Liver (tissue), 9 donors: ENCODE results near the gene PPIP5K1. TPM values are rescaled to one million over a fixed set of nuclear protein-coding genes. Genes with fewer than 3 reads are reported as not detected.

Experiments
- DNase-seq: peaks from one replicate; pipeline ENCODE4 v3.0.0-alpha.2; 2017; ENCODE audit warnings: low spot score
- H3K27ac ChIP-seq, 2 donors: one replicate each; pipeline ENCODE4 v1.7.0; 2013; ENCODE audit warnings: inconsistent platforms in 2 of 2, low read length in 2 of 2, control low read depth in 1 of 2, low read depth in 1 of 2, mild to moderate bottlenecking in 1 of 2
- H3K27me3 ChIP-seq, 4 donors: one replicate each; pipeline versions ENCODE4 v1.6.1 to v1.7.0; 2013; ENCODE audit warnings: low read length in 3 of 4, inconsistent platforms in 1 of 4, mild to moderate bottlenecking in 1 of 4, moderate library complexity in 1 of 4; ENCODE audit not compliant: control insufficient read depth in 4 of 4, insufficient read depth in 4 of 4
- H3K36me3 ChIP-seq, 4 donors: one replicate each; pipeline versions ENCODE4 v1.6.1 to v1.7.0; 2013; ENCODE audit warnings: low read length in 3 of 4, mild to moderate bottlenecking in 3 of 4, low read depth in 1 of 4, moderate library complexity in 1 of 4; ENCODE audit not compliant: control insufficient read depth in 4 of 4, insufficient read depth in 3 of 4
- H3K4me1 ChIP-seq, 4 donors: one replicate each; pipeline versions ENCODE4 v1.6.1 to v1.7.0; 2013; ENCODE audit warnings: low read length in 3 of 4, mild to moderate bottlenecking in 3 of 4, moderate library complexity in 1 of 4; ENCODE audit not compliant: control insufficient read depth in 4 of 4, insufficient read depth in 4 of 4
- H3K4me3 ChIP-seq, 3 donors: one replicate each; pipeline versions ENCODE4 v1.6.1 to v1.7.0; 2013; ENCODE audit warnings: low read length in 3 of 3, control low read depth in 1 of 3, low read depth in 1 of 3, mild to moderate bottlenecking in 1 of 3
- H3K9ac ChIP-seq, 2 donors: one replicate each; pipeline ENCODE4 v1.7.0; 2013; ENCODE audit warnings: low read length in 2 of 2, mild to moderate bottlenecking in 2 of 2, moderate library complexity in 2 of 2, control low read depth in 1 of 2, low read depth in 1 of 2
- H3K9me3 ChIP-seq, 4 donors: one replicate each; pipeline versions ENCODE4 v1.6.1 to v1.7.0; 2013; ENCODE audit warnings: low read length in 3 of 4; ENCODE audit not compliant: control insufficient read depth in 4 of 4
- ATF3 ChIP-seq: IDR thresholded peaks from 2 replicates; pipeline ENCODE4 v1.6.1; 2016; ENCODE audit warnings: antibody characterized with exemption
- CTCF ChIP-seq: fragments of 150-350 bp; IDR thresholded peaks from 2 replicates; pipeline ENCODE4 v1.5.1; 2017; ENCODE audit warnings: improper control_type of control experiment, low read depth, low read length; ENCODE audit not compliant: missing input control
- EGR1 ChIP-seq, 2 donors: IDR thresholded peaks; 2 replicates each; pipeline ENCODE4 v1.6.1; 2016 to 2018; ENCODE audit warnings: antibody characterized with exemption in 2 of 2, low read depth in 2 of 2
- FOXA1 ChIP-seq: IDR thresholded peaks from 2 replicates; pipeline ENCODE4 v1.6.1; 2016; ENCODE audit warnings: antibody characterized with exemption
- FOXA2 ChIP-seq: IDR thresholded peaks from 2 replicates; pipeline ENCODE4 v1.6.1; 2016; ENCODE audit warnings: antibody characterized with exemption
- GABPA ChIP-seq, 2 donors: IDR thresholded peaks in 1 of 2; conservative IDR thresholded peaks in 1 of 2; 2 replicates each; pipeline ENCODE4 v1.6.1; 2016; ENCODE audit warnings: antibody characterized with exemption in 2 of 2, mild to moderate bottlenecking in 1 of 2, moderate library complexity in 1 of 2
- HNF4A ChIP-seq, 2 donors: conservative IDR thresholded peaks; 2 replicates each; pipeline ENCODE4 v1.6.1; 2016; ENCODE audit warnings: antibody characterized with exemption in 2 of 2, mild to moderate bottlenecking in 2 of 2
- HNF4G ChIP-seq: IDR thresholded peaks from 2 replicates; pipeline ENCODE4 v1.6.1; 2016; ENCODE audit warnings: antibody characterized with exemption
- JUND ChIP-seq, 2 donors: IDR thresholded peaks; 2 replicates each; pipeline ENCODE4 v1.6.1; 2016; ENCODE audit warnings: antibody characterized with exemption in 2 of 2
- MAX ChIP-seq: IDR thresholded peaks from 2 replicates; pipeline ENCODE4 v1.6.1; 2016; ENCODE audit warnings: antibody characterized with exemption
- NR2F2 ChIP-seq: IDR thresholded peaks from 2 replicates; pipeline ENCODE4 v1.6.1; 2016; ENCODE audit warnings: antibody characterized with exemption
- RAD21 ChIP-seq, 2 donors: IDR thresholded peaks; 2 replicates each; pipeline ENCODE4 v1.6.1; 2016; ENCODE audit warnings: antibody characterized with exemption in 2 of 2, mild to moderate bottlenecking in 2 of 2
- REST ChIP-seq: IDR thresholded peaks from 2 replicates; pipeline ENCODE4 v1.6.1; 2016; ENCODE audit warnings: antibody characterized with exemption, mild to moderate bottlenecking
- RXRA ChIP-seq, 2 donors: IDR thresholded peaks; 2 replicates each; pipeline ENCODE4 v1.6.1; 2017 to 2018; ENCODE audit warnings: antibody characterized with exemption in 2 of 2, mild to moderate bottlenecking in 1 of 2
- SP1 ChIP-seq: IDR thresholded peaks from 2 replicates; pipeline ENCODE4 v1.6.1; 2018; ENCODE audit warnings: antibody characterized with exemption, mild to moderate bottlenecking
- TAF1 ChIP-seq: conservative IDR thresholded peaks from 2 replicates; pipeline ENCODE4 v1.6.1; 2016; ENCODE audit warnings: antibody characterized with exemption, mild to moderate bottlenecking
- YY1 ChIP-seq: IDR thresholded peaks from 2 replicates; pipeline ENCODE4 v1.6.1; 2016; ENCODE audit warnings: antibody characterized with exemption, mild to moderate bottlenecking
- ZBTB33 ChIP-seq: IDR thresholded peaks from 2 replicates; pipeline ENCODE4 v1.6.1; 2016; ENCODE audit warnings: antibody characterized with exemption
- WGBS: extraction: QIAGEN DNeasy Blood & Tissue Kit; methylation state at CpG from one replicate; pipeline ENCODE4 v1.1.7; 2013; 5-methylcytosine and 5-hydroxymethylcytosine counted together
- polyA plus RNA-seq, 2 donors: library from polyadenylated mRNA; stranded (reverse) in 1 of 2; unstranded in 1 of 2; fragments of 200-250 nt in 1 of 2; fragments of >200 nt in 1 of 2; fragmentation: Nextera tagmentation in 1 of 2; extraction: Ambion mirVana in 1 of 2; gene quantifications; one replicate each; pipeline versions ENCODE4 v1.2.1 to v1.2.3, GENCODE V29; 2013 to 2015
- total RNA-seq, 2 donors: library from RNA; depleted of rRNA; stranded (reverse); fragments of >200 nt; gene quantifications; one replicate each; pipeline ENCODE4 v1.2.3, GENCODE V29; 2014
- donor health status: healthy.
- donor health status: healthy.
- donor health status: healthy.
- donor health status: healthy.
- donor health status: healthy.

Gene PPIP5K1
- total and polyA plus RNA-seq, 4 donors = 2.5 to 18.2 (median 8.7) TPM

- TF ChIP-seq RAD21 (IDR thresholded peaks at IDR 0.05) = no peak
- TF ChIP-seq FOXA2 = no peak
- no peak for TF ChIP-seq HNF4G
- no peak for TF ChIP-seq EGR1 (IDR thresholded peaks at IDR 0.05; ENCODE audit: low read depth in 2 of 2)
- TF ChIP-seq NR2F2 = no peak
- no peak for TF ChIP-seq MAX
- no peak for TF ChIP-seq ATF3
- no peak for TF ChIP-seq ZBTB33
- TF ChIP-seq FOXA1 = no peak
- no peak for TF ChIP-seq GABPA (IDR thresholded peaks at IDR 0.05 in 1 of 2, conservative IDR thresholded peaks at IDR 0.05 in 1 of 2)
- no peak for TF ChIP-seq RXRA (IDR thresholded peaks at IDR 0.05)
- no peak for TF ChIP-seq TAF1
- no peak for TF ChIP-seq SP1
- no peak for TF ChIP-seq YY1
- TF ChIP-seq HNF4A (conservative IDR thresholded peaks at IDR 0.05) = no peak
- TF ChIP-seq REST = no peak
- no peak for TF ChIP-seq JUND (IDR thresholded peaks at IDR 0.05)
- no peak for TF ChIP-seq CTCF
- 8% methylated on average over 15 of the region's 15 CpGs for WGBS
- H3K4me3 ChIP-seq = peak within 1 kb of the TSS in 1 of 3 donors; percentile 9
- no peak within 1 kb of the TSS for H3K9ac ChIP-seq
- no peaks in the 10 kb centered on the region for H3K9me3 ChIP-seq
- H3K27ac ChIP-seq = no peak within 1 kb of the TSS
- DNase-seq = no peak
- peaks cover 0 to 11% (median under 1%) of the 10 kb centered on the region in 4 donors for H3K27me3 ChIP-seq
- no peaks in the 10 kb centered on the region for H3K36me3 ChIP-seq
- peaks cover 0 to 3% (median 0%) of the 10 kb centered on the region in 4 donors for H3K4me1 ChIP-seq
Observed at GRCh38 chr15:43517354-43518196, 72.4 kb downstream of the PPIP5K1 start, which contains the start of gene MAP1A. MAP1A (plus strand) TSS chr15:43517608; CDS start chr15:43521474, 3,866 bp downstream.
